CMK (cell line): Measurements from ENCODE around the gene C12orf42.

ENCODE experiments used
- DNase-seq: peaks from one replicate; pipeline ENCODE4 v3.0.0-alpha.2; 2010; ENCODE audit warnings: low read depth

The C12orf42 gene

DNA sequence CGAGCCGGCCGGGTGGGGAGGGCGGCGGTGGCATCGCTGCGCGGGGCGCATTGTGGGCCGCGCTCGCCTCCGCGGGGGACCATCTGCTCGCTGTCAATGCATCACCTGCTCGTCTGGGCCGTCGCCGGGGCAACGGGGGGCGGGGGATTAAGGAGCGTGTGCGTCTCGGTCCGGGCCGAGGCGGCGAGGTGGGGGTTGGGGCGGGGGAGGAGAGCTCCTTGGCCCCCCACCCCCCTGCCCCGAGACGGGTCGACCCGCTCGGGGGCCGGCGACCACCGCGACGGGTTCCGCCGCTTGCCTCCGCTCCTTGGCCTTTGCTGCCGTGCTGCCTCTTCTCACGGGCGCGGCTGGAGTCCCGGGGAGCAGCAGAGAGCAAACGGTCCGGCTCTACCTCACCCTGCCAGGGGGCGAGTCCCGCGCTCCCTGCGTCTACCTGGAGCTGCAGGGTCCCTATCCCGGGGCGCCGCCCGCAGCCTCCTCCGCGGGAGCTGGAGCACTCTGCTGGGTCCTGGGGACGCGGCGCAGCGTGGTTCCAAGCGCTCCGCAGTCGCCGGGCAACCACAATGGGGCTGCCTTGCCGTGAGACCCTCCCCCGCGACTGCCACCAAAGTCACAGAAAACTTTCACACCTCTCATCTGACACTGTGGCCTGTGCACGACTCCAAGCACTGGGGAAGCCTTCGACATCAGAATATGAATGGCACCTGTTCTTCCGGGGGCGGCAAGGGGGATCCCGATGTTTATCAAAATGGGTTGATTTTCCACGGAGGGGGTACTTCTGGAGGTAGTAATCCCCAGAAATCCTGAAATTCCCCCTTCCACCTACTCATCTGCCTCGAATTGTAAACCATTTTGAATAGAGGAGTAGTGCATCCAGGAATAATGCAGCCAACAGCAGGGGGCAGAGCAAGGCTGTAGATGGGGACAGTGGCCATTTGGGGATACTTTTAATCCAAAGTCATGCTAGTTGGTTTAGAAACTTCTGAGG, at the start of gene C12orf42:
Gene C12orf42, minus strand, starts transcription at position 500 of the 988 bp plus-strand sequence. CDS start 17,542 bp downstream, outside the sequence.
- no peak for DNase-seq

DNA sequence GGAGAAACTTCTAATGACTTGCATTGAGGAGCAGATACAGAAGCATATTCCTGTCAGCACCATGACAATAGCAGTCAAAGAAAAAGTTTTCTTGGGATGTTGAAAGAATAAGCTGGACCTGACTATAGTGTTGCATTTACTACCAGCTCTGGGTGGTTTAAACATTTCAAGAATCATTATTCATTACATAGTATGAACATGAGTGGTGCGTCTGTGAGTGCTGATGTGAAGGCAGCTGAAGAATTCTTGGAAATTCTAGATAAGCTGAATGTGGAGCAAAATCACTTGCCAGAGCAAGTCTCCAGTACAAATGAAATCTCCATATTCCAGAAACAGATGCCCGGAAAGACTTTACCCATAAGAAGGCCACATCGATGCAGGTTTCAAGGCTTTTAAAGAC, 46.3 kb upstream of the C12orf42 start:
- no peak for DNase-seq

DNA sequence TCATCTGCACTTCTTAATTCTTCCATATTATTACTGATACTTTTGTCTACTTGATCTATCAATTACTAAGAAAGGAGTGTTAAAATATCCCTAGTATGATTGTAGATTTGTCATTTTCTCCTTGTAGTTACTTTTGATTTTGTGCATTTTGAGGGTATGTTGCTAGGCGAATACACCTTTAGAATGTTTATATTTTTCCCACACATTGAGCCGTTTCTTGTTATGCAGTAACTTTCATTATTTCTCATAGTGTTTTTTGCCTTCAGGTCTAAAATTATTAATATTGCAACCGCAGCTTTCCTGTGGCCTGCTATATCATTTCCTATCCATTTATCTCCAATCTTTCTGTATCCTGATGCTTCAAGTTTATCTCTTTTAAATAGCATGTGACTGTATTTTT, 44.6 kb upstream of the C12orf42 start:
- no peak for DNase-seq

DNA sequence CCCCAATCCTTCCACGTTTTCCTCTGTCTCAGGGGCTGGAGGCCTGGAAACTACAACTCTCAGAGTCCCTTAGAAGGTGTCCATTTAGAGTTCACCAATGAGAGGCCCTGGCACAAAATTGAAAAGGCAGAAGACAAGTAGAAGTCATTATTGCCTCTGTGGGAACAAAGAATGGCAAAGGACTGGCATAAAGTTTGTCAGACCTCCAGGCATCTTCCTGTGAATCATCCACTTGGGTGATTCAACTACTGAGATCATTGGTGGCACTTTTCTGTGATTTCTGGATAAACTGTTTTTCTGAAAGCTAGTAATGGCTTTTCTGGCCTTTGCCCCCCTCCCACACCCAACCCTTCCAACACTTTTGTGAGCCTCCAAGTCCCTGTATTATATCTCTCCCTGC, 42.6 kb upstream of the C12orf42 start:
- no peak for DNase-seq

DNA sequence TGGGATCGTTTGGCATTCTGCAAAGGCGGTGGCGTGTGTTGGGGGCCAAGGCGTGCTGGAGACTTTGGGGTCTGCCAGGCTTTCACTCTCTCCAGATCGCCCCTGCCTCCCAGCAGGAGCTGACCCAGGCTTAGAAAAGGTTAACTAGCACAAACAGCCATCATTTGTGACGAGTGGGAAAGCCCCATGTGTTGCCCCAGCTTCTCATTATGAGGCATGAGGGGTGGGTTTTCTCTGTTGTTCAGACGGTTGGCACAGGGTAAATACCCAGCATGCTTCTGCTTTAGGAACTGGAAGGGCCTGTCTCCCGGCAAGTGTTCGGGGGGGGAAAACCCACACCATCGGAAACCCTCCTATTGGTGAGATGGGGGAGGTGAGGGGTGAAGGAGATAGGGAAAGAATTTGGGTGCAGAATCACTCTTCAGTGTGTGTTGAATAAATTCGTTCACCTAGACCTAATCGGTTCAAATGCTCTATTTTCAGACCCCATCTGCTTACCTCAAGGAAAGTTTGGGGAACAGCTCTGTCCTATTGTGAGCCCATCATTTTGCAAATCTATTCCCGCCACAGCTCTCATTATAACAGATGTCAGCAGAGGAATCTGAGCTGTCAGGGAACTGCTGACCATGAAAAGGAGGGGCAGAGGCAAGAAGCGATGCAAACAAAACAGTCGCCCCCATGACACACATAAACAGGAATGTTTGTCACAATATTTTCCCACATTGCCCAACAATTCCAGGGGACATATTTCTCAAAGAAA, 34.7 kb upstream of the C12orf42 start:
- DNase-seq = no peak

DNA sequence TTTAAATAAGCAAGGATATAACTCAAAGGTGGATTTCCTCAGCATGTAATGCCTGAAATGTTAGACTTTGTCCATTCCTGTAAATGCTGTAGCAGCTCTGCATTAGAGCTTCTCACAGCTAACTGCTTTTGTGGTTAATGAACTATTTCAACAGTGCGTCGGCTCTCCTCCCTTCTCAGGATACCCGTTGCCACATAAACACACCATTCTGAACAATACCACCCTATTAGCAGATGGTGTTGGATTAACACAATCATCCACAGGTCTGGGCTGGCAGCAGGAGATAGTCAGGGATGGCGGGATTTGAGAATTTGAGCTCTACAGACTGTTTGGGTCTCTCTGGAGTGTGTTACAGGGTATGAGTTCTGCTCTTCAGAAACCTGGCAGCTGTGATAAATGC, 33.5 kb upstream of the C12orf42 start:
- no peak for DNase-seq

DNA sequence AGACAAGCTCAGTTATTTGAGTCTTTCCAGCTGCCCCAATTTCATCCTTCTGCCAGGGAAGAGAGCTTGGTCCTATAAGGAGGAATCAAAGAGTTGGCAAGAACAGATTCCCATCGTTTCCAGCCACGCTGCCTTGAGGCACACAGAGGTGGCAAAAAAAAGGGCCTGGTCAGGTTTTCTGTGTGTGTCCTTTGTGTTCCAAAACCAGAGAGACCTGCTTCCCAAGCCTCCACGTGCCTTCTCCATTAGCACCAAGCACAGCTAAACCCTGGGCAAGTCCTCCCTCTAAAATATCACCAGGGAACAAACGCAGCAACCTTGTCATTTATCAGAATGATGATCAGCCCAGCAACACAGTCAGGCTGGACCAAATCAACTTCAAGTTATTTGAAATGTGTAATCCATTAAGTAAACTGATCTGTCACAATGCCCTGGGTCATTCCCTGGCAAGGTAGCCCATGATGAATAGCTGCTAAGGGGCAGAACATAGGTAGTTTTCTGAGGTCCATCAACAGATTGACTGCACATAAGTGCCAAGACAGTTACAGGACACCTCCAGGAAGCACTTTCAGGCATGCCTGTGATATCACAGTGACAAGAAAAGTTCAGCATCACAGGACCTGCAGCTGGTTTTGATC, 28.6 kb upstream of the C12orf42 start:
- no peak for DNase-seq

DNA sequence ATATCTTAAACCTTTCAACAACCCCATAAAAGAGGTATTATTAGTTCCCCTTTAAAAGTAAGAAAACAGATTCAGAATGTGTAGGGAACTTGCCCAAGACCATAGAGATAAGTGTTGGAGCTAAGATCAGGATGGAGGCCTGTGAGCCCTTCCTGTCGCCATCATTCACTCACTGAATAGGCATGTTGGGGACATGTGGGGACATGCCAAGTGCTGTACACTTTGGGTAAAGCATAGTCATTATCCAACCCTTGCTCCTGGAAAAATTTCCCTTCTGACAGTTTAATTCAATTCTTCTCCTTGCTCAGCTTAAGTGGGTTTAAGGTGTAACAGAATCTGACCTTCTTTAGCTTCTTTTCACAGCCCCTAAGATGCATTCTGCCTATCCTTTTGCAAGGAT, 28.0 kb upstream of the C12orf42 start:
- no peak for DNase-seq

DNA sequence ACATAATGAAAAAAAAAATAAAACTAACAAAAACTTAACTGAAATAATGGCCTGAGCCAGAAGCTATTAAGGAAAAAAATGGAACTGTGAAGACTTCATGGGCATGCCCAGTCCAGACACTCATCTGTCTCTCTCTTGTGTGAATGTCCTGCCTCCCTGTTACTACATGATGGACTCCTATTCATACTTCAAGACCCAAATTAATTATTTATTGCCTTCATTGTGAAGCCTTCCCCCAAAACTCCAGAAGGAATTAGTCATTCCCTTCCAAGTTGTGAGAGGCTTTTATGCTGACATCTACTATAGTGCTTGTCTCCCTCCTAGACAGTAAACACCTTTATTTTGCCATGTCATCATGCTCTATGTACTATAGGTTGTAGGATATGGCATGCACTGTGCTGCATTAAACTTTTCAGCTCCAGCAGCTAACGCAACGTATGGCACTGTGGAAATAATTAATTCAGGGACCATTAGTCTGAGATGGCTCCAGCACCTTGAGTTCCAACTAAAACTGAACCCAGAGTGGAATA, 25.0 kb upstream of the C12orf42 start:
- DNase-seq = no peak

DNA sequence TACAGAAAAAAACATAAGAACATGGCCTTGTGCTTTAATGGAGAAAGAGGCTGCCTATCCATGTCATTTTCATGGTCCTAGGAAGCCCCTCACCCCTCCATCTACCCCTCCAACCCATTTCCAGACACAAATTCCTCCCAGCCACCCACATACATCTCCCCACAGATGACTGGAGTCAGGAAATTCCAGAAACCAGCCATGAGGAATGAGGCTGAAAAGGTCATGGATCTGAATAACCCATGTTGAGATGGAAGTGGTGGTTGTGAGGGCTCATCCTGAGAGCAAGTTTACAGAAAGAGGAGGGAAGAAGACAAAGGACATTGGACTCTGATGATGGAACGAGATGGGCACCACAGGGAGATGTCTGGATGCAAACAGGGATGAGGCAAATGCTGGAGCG, 23.9 kb upstream of the C12orf42 start:
- no peak for DNase-seq

DNA sequence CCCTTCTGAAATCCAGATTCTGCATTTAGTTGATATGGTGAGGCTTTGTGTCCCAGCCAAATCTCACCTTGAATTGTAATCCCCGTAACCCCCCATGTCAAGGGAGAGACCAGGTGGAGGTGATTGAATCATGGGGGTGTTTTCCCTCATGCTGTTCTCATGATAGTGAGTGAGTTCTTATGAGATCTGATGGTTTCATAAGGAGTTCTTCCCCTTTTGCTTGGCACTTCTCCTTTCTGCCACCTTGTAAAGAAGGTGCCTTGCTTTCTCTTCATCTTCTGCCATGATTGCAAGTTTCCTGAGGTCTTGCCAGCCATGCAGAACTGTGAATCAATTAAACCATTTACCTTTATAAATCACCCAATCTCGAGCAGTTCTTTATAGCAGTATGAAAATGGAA, 23.1 kb upstream of the C12orf42 start:
- no peak for DNase-seq

DNA sequence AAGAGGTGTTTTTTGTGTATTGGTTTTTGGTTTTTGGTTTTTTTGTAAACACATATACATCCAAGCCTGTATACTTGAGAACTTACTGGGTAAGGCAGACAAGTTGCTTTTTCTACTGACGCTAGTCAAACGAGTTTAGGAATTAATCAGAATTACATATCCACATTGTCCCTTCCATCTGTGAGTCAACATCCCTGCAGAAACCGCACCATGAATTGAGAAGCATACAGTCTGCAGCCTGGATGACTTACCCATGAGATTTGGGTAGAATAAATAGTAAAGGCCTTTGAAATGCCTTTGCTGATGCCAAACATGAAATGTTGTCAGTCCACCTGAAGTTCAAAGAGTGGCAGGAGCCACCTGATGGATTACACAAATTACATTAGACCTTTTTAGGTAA, 21.4 kb upstream of the C12orf42 start:
- no peak for DNase-seq

DNA sequence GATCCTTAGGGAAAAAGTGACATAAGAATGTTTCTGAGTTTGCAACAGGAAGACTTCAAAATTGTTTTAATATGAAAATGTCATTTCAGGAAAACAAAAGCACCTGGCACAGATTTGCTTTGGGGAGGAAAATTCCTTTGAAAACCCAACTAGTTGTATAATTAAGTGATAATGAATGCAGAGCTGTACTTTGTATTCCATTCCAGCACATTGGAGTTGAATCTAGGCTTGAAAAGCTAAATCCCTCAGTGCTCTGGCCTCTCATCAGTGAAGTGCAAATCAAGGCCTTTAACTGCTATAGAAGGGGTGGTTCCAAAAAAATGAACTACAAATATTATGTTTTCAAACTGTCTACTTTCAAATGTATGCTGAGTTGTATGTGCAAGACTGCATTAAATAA, 19.6 kb upstream of the C12orf42 start:
- DNase-seq = no peak

DNA sequence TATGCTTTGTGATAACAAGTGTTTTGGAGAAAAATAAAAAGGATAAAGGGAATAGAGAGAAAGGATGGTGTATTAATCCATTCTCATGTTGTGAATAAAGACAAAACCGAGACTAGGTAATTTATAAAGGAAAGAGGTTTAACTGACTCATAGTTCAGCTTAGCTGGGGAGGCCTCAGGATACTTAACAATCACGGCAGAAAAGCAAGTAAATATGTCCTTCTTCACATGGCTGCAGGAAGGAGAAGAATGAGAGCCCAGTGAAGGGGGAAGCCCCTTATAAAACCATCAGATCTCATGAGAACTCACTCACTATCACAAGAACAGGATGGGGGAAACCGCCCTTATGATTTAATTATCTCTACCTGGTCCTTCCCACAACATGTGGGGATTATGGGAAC, 18.1 kb upstream of the C12orf42 start:
- DNase-seq = no peak

DNA sequence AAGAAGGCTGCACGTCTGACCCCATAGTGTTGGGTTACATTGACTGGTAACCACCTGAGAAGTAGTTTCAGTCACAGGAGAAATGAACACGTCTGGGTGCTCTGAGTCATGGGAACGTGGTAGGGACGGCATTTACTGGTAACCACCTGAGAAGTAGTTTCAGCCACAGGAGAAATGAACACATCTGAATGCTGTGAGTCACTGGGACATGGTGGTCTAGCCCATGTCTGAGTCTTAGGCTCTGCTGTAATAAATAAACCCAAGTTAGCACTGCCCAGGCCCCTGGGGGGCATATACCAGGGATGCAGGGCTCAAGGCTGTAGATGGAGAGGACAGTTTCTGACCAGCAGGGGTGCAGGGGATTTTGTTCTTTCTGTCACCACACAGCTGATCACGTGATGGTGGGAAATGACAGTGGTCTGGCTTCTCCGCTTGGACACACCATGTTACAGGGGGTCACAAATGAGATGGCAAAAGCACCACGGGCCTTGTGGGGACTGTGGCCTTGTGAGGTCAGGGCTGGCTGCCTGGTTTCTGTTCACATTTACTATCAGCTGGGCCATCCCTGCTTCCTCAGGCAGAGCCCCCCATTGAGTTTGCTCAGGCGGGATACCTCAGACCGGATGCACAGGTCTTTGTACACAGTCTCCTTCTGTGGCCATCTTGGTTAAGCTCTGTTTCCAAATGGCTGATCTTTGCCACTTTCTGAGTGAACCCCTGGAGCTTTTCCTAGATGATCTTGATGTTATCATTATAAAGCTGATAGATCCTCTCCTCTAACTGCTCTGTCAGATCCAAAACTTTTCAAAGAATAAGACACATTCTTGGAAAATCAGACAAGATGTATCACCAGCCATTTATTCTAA, 9.8 kb upstream of the C12orf42 start:
- DNase-seq = no peak

DNA sequence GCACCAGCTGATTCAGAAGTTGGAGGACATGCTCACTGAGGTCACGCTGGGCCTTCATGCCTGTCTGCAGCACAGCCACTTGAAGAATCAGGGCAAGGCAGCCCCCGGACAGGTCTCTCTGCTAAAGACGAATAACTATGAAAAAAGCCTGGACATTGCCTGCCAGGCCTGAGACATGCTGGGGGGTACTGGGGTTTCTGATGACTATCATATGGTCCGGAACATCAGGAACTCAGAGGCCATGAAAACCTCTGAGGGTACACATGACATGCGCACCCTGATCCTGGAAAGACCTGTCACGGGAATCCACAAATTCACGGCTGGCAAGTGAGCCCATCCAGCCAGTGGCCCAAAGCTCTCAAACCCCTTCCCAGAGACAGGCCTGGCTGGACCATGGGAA, 8.8 kb upstream of the C12orf42 start:
- DNase-seq = no peak

DNA sequence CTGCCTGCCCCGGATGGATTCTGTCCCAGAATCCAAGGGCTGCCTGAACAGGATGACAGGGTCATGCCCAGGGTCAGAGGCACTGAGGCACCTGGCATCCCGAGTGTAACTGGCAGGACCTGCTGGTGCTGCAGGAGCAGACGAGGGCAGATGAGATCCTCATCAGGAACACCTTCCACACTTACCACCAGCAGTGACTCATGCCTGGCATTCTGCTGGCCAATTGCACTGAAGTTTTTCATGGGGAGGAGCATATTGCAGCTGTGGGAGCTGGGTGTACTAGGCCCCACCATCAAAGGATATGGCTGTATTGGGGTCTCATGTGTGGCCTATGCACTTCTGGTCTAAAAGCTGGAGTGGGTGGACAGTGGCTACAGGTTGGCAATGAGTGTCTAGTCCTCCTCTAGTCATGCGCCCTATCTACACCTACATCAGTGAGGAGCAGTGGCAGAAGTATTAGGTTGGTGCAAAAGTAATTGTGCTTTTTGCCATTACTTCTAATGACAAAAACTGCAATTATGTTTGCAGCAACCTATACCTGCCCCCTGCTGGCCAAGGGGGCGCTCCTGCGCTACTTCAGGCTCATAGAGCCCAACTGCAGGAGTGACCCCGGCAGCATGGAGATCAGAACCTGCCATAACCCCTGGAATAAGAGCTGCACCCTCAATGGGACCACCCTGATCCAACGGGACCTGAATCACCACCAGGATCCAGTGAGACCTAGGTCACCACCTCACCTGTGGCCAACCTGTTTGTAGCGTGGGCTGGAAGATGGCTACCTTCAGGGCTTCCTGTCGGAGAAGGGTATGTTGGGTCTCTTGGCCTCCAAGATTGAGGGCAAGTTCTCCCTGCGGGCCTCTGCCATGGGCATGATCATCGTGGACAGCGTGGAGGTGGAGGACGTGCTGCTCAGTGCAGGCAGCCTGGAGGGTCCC, 8.0 kb upstream of the C12orf42 start:
- DNase-seq = peak; percentile 11

DNA sequence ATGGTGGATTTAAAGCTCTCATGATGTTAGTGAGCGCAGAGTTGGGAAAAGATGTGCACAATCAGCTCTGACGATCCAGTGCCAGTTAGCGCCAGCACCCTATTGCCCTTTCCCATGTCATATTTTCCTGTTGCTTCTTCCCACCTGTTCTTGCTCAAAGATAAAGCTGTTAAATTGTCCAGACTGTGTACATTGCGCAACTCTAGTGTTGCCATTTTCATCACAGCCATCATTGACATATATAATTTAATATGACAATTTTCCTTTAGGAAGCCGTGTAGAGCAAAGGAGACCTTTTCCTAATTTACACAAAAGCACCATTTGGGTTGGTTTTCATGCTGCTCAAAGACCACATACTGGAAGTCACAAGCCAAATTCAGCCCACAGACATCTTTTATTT, 5.7 kb upstream of the C12orf42 start:
- no peak for DNase-seq

DNA sequence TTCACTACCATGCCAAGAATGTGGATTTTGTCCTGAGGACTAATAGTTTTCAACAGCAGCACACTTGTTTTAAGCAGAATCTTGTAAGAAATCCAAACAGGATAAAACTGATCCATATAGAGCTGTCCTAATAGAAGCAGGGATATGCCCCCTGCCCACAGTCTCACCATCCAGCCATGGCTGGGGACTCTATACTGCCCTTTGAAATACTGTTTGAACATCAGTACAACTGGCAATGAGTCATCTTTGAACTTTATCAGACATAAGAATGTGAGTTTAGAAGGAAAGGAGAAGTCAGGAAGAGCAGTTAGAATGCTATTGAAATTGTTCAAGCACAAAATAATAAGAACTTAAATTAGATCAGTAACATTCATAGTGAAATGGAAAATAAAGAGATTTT, 3.8 kb upstream of the C12orf42 start:
- DNase-seq = no peak

DNA sequence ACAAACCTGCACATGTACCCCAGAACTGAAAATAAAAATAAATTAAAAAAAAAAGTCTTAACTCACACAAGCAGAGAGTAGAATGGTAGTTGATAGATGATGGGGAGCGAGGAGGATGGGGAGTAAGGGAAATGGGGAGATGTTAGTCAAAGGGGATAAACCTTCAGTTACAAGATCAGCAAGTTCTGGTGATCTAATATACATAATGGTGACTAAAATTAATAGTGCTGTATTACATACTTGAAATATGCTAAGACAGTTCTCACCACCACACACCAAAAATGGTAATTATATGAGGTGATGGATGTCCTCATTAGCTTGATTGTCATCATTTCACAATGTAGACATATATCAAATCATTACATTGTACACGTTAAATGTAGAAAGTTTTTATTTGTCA, 3.2 kb upstream of the C12orf42 start:
- DNase-seq = no peak
